Breast epithelium (tissue), 3 donors: ENCODE data around the gene PARM1.

ENCODE experiments used
- CTCF ChIP-seq, 3 donors: fragments of 450-650 bp; IDR thresholded peaks; one replicate each; pipeline ENCODE4 v1.5.1; 2016 to 2017; ENCODE audit warnings: antibody characterized with exemption in 3 of 3, mild to moderate bottlenecking in 3 of 3, moderate library complexity in 3 of 3
- POLR2A ChIP-seq: fragments of 450-650 bp; IDR thresholded peaks from one replicate; pipeline ENCODE4 v1.6.1; 2016; ENCODE audit warnings: antibody characterized with exemption, mild to moderate bottlenecking, moderate library complexity
- POLR2AphosphoS5 ChIP-seq, 3 donors: sonication (generic); formaldehyde crosslinking; IDR thresholded peaks; one replicate each; pipeline ENCODE4 v1.6.1; 2017; ENCODE audit warnings: antibody characterized with exemption in 3 of 3

- TF ChIP-seq CTCF (IDR thresholded peaks at IDR 0.05) (no peak), POLR2AphosphoS5 (IDR thresholded peaks at IDR 0.05) (no peak), POLR2A (no peak)
Observed at GRCh38 chr4:75057369-75057768, 124.5 kb downstream of the PARM1 start.
